Measurements from ENCODE around the gene GPC3.
"Not testable (repeated sequence)": the region's sequence is repeated elsewhere in the genome, so short reads cannot be mapped to it uniquely, and the experiment has no call there.

The GPC3 gene

DNA sequence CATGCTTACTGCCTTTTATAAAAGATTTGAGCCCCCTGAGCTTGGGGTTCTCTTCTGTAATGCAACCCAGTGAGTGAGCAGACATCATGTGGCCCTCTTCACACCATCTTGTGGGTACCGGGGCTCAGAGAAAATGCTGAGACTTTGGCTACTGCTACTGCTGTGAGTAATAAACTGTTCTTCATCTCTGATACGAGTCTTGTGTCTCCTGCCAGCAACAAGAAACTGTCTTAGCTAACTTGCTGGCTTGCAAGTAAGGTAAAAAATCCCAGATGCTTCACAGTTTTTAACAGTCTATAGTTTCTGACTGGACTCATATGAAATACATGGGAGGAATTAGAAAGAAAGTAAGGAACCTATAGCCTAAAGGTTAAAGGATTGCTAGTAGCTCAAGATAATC is 148.3 kb downstream of the GPC3 start:
- DNase-seq: no peak

GRCh38 chrX:133836561-133836960 is 148.8 kb downstream of the GPC3 start:
- no peak for DNase-seq

- DNase-seq: no peak
These were observed 150.6 kb downstream of the GPC3 start for GRCh38 chrX:133834771-133835170.

- no peak for DNase-seq
These were observed 165.8 kb downstream of the GPC3 start for GRCh38 chrX:133819546-133819945.

- DNase-seq: no peak
These were observed 167.4 kb downstream of the GPC3 start for GRCh38 chrX:133818019-133818418.

DNA sequence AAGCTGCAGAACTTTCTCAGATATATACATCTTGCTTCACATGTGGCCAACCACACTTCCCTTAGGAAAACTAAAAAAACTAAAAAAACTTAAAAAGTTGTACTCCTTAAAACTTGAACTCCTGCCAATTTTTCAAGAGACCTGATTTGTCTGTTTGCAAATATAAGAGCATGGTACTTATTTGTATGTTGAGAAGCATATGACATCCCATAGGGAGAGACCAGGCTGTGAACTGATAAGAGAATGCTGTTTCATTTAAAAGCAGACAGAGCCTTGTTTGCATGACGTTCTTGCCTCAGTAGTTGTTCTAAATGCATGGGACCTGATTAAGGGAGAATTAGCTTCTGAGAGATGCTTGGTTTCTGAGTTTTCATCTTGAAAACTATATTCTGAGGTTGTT is 169.9 kb downstream of the GPC3 start:
- DNase-seq: no peak

DNA sequence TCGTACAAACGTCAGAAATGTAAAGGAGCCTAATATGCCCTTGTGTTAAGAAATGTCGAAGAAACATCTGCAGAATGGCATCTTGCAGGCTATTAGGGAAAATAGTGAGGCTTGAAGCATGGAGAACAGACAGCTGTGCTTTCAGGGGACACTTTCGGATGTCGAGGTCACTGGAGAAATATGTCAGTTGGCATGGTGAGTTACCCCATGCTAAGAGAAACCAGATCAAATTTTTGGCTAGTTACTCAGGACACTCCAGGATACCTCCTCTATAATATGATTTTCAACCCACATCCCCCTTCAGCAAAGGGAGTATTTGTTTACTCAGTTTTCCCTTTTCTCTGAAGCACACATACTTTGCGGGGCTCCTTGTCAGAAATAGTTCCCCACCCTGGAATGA is 171.4 kb downstream of the GPC3 start:
- DNase-seq: peak; percentile 77

- DNase-seq: no peak
These were observed 173.0 kb downstream of the GPC3 start for GRCh38 chrX:133812402-133812801.

DNA sequence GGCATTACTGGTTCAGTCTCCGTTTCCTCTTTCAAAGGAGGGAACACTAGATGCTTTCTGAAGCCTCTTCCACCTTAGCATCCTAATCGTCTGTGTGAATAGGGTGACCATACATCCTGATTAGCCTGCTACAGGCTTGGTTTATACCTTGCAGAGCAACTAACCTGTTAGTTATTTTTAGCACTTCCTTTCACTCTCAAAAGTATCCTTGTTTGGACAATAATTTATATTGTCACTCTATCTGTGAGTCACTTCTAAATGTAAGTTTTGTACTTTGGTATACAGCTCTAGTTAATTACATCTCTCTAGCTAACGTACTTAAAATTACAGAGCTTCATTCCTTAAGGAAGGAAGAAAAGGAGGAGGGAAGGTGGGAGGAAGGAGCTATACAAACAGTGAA is 174.5 kb downstream of the GPC3 start:
- DNase-seq: no peak

GRCh38 chrX:133804072-133804471 is 181.3 kb downstream of the GPC3 start:
- DNase-seq: no peak

GRCh38 chrX:133796282-133796681 is 189.1 kb downstream of the GPC3 start:
- no peak for DNase-seq

GRCh38 chrX:133794126-133794525 is 191.3 kb downstream of the GPC3 start:
- DNase-seq: peak; percentile 20

DNA sequence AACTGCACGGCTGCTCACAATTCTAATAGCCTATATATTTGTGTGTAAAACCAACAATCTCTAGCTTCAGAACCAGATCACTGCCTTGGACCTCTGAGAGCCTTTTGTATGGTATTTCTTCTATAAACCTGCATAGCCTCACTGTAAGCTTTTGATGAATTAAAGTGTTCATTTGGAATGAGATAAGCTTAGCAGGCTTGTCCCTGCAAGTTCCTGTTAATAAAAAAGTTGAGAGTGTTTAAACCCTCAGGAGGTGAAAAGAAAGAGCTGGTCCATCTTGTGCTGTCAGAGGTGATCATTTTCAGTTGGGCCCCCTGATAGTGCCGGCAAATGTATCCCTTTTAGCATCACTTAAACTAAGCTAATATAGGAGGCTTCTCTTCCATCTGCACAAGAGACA is 191.8 kb downstream of the GPC3 start:
- no peak for DNase-seq

DNA sequence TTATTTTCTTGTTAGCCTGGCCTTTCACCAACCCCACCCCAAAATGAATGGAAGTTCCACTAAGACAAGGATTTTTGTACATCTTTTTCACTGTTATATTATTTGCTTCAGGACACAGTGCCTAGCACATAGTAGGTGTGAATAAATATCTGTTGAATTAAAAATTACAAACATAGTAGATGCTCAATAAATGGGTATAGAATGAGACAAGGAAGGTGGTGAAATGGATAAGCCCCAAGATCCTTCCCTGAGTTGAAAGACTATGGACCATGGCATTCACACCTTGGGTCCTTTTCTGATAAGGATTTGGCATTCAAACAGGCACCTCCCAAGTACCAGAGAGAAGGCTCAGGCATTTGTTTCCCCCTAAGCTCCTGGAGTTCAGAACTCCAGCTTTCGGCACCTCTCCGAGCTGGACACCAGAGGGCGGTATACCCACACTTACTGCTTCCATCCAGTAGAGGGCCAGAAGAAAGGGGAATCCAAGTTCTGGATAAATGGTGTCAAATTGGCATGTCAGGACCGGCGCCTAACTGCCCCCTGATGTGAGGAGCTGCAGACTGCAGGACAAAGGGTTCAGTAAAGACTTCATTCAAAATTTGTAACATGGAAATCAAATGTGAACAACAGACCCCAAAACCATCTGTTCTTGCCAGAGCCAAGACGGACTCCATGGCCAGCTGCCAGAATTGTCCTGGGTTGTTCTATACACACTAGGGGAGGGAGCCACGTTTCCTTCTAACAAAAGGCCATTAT is 193.0 kb downstream of the GPC3 start:
- DNase-seq: peak; percentile 63

DNA sequence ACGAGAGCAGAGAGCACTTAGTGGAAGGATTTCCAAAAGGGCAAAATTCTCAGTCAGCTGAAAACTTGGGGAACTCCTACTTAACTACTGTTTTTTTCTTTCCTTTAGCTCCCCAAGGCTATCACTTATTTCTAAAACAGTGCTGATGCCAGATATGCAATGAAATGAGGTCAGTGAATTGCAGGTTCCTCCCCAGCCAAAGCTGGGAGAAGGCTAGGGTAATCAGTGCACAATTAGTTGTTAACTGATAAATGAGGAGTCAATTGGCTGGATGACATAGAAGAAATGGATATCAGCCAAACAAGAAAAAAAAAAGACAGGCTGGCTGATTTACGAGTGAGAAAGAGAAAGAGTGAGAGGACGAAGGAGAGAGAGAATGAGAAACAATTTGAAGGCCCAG is 195.6 kb downstream of the GPC3 start:
- DNase-seq: no peak

DNA sequence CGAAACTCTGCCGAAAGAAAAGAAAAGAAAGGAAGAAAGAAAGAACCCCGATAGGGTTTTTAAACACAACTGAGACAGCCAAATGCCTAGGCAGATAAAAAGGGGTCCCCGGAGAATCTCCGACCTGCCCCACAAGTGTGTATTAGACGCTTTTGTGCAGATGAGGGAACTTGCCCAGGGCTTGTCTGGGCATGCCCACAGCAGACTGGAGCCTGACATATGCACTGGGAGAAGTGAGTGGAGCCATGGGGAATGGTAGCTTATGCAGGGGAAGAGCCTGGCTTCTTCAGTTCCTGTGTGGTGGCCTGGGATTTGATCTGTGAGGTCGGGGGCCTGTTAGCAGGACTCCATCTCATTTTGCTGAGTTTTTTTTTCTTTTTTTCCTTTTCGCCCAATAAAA is 199.0 kb downstream of the GPC3 start:
- no peak for DNase-seq

GRCh38 chrX:133783274-133783673 is 202.1 kb downstream of the GPC3 start:
- no peak for DNase-seq

GRCh38 chrX:133781174-133781573 is 204.2 kb downstream of the GPC3 start:
- peak; percentile 5 for DNase-seq

DNA sequence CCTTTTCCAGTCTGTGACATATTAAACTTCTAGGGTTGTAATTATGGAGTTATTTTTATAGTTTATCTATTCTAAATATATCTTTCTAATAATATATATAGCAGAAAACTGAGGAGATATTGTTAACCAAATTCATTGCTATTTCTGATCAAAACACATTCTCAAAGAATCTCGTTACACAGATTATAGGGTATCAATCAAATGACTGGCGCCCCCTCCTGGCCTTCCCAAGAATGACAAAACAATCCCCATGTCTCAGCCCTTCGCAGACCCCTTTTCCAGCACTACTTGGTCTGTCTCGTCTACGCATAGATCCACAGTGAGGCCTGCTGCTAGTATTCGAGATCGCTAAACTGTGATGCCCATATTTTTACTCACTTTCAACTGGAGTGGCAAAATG is 209.3 kb downstream of the GPC3 start:
- DNase-seq: no peak

DNA sequence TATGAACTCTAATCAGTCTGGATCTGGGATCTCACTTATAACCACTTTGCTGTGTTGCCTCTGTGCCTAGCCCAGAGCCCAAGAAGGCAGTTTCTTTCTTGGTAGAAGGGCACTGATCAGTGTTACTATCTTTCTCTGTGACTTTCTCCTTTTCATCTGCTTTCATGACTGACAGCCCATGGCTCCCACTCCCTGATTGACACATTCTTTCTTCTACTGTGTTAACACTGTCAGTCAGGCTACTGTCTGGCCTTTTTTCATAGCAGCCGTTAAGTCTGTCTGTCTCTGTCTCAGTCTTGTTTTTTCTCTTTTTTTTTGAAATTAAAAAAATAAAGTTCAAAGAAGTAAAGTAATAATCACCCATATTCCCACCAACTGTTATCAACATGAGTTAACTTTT is 210.6 kb downstream of the GPC3 start:
- DNase-seq: no peak

GRCh38 chrX:133771086-133771646 is 214.2 kb downstream of the GPC3 start:
- DNase-seq: no peak

DNA sequence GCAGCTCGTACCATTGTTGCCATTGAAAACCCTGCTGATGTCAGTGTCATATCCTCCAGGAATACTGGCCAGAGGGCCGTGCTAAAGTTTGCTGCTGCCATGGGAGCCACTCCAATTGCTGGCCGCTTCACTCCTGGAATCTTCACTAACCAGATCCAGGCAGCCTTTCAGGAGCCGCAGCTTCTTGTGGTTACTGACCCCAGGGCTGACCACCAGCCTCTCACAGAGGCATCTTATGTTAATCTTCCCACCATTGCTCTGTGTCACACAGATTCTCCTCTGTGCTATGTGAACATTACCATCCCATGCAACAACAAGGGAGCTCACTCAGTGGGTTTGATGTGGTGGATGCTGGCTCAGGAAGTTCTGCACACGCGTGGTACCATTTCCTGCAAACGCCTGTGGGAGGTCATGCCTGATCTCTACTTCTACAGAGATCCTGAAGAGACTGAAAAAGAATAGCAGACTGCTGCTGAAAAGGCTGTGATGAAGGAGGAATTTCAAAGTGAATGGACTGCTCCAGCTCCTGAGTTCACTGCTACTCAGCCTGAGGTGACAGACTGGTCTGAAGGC is 222.3 kb downstream of the GPC3 start:
- not testable (repeated sequence) for DNase-seq

DNA sequence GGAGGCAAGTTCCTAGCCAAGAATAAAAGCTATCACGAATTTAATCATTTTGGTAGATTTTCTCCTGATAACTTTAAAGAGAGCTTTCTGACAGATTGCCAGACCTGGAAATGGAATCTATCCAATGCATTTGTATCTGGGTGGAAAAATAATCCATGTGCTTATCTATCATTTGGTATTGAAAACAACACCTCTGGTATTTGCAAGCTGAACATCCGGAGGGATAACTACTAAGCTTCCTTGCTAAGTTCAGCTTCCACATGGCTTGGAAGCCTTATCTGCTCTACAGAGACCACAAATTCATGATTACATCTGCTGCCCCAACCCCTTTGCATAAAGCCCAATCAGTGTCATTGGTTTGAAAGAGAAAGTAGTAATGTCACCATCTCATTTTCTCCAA is 230.7 kb downstream of the GPC3 start:
- DNase-seq: no peak

DNA sequence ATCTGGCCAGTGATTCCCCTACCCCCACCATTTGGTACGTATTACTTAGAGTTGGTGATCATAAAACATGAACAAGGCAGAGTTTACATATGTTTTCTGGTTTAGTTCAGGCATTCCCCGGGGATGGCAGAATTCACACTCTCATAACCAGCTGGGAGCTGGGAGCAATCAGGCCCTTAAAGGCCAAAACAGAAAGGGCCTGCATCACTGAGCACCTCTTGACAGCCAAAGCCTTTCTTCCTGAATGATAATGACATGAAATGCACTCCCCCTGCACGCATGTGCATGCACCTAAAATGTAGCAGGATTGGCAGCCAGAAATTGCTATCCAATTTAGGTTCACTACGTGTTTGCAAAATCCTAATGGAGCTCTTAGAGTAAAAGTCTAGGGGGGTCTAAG is 235.4 kb downstream of the GPC3 start:
- no peak for DNase-seq

All from fibroblast of skin of back (primary cell).